Liver (tissue), 3 donors: ENCODE measurements around the gene ZSCAN2.

Experiments
- JUND ChIP-seq, 2 donors: IDR thresholded peaks; 2 replicates each; pipeline ENCODE4 v1.6.1; 2016; ENCODE audit warnings: antibody characterized with exemption in 2 of 2
- MAX ChIP-seq: IDR thresholded peaks from 2 replicates; pipeline ENCODE4 v1.6.1; 2016; ENCODE audit warnings: antibody characterized with exemption
- RAD21 ChIP-seq, 2 donors: IDR thresholded peaks; 2 replicates each; pipeline ENCODE4 v1.6.1; 2016; ENCODE audit warnings: antibody characterized with exemption in 2 of 2, mild to moderate bottlenecking in 2 of 2
- REST ChIP-seq: IDR thresholded peaks from 2 replicates; pipeline ENCODE4 v1.6.1; 2016; ENCODE audit warnings: antibody characterized with exemption, mild to moderate bottlenecking
- RXRA ChIP-seq, 2 donors: IDR thresholded peaks; 2 replicates each; pipeline ENCODE4 v1.6.1; 2017 to 2018; ENCODE audit warnings: antibody characterized with exemption in 2 of 2, mild to moderate bottlenecking in 1 of 2
- TAF1 ChIP-seq: conservative IDR thresholded peaks from 2 replicates; pipeline ENCODE4 v1.6.1; 2016; ENCODE audit warnings: antibody characterized with exemption, mild to moderate bottlenecking
- TF ChIP-seq, protein P1 (sequence below): fragments of 150-350 bp; IDR thresholded peaks from 2 replicates; pipeline ENCODE4 v1.5.1; 2017; ENCODE audit warnings: improper control_type of control experiment, low read depth, low read length; ENCODE audit not compliant: missing input control
- donor health status: healthy.
- donor health status: healthy.

GRCh38 chr15:84669726-84670125, 68.9 kb downstream of the ZSCAN2 start:
- TF ChIP-seq, protein P1, sequence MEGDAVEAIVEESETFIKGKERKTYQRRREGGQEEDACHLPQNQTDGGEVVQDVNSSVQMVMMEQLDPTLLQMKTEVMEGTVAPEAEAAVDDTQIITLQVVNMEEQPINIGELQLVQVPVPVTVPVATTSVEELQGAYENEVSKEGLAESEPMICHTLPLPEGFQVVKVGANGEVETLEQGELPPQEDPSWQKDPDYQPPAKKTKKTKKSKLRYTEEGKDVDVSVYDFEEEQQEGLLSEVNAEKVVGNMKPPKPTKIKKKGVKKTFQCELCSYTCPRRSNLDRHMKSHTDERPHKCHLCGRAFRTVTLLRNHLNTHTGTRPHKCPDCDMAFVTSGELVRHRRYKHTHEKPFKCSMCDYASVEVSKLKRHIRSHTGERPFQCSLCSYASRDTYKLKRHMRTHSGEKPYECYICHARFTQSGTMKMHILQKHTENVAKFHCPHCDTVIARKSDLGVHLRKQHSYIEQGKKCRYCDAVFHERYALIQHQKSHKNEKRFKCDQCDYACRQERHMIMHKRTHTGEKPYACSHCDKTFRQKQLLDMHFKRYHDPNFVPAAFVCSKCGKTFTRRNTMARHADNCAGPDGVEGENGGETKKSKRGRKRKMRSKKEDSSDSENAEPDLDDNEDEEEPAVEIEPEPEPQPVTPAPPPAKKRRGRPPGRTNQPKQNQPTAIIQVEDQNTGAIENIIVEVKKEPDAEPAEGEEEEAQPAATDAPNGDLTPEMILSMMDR: no peak
- TF ChIP-seq JUND (IDR thresholded peaks at IDR 0.05) (no peak), REST (no peak), MAX (no peak), TAF1 (no peak), RXRA (IDR thresholded peaks at IDR 0.05) (no peak), RAD21 (IDR thresholded peaks at IDR 0.05) (no peak)
